ENCODE measurements around the gene RIC1.
"Not testable (repeated sequence)": the region's sequence is repeated elsewhere in the genome, so short reads cannot be mapped to it uniquely, and the experiment has no call there.

Gene RIC1

DNA sequence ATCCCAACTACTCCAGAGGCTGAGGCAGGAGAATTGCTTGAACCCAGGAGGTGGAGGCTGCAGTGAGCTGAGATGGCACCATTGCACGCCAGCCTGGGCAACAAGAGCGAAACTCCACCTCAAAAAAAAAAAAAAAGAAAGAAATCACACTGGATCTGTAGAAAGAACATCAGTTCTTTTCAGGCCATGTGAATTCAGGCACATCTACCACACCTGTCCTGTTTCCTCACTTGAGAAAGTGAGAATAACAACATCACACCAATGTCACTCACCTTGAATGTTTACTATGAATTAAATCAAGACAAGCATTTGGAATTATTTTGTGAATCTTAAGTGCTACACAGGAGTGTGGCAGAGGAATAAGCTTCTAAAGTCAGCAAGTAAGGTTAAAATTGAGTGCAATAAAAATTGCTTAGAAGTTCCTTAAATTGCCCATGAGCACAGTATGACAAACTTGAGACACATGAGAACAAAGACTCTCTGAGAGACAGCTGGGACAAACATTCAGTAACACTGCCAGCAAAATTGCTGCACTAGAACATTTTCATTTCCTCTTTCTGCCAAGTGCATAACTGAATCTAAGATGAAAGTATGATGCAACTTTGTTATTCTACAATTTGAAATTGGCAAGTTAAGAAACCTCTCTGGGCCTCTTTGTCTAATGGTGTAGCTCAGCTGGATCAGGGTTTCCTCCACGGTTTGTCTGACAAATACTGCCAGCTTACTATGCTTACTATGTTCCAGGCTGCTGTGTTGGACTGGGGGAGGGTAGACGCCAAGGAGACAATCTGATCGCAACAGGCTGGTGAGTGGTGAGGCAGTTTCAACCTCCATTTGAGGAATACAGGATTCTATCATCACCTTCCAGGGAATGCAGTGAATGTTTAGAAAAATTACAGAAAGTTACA lies 1.9 kb upstream of the RIC1 start:
- no peak for DNase-seq

DNA sequence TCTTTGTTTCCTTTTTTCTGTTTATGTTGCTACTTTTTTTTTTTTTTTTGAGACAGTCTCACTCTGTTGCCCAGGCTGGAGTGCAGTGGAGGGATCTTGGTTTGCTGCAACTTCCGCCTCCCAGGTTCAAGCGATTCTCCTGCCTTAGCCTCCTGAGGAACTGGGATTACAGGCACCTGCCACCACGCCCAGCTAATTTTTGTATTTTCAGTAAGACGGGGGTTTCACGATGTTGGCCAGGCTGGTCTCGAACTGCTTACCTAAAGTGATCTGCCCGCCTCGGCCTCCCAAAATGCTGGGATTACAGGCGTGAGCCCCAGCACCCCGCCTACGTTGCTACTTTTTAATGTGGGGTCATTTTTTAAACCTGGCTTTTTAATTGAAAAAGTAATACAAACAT lies 1.2 kb upstream of the RIC1 start:
- not testable (repeated sequence) for DNase-seq

DNA sequence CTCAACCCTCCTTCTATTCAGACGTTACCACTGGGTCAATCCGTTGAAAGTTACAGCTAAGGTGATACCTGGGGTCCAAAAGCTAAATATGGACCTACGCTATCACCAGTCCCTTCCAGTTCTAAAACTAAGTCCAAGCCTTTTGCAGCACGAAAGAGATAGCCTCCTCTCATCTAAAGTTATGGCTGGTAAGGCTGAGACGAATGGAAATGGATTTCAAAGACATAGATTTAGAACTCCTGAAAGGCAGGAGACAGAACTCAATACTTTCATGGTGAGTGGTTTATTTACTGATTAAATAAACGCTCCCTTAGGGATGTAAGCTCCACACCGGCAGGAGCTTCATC lies 751 bp upstream of the RIC1 start:
- no peak for DNase-seq

DNA sequence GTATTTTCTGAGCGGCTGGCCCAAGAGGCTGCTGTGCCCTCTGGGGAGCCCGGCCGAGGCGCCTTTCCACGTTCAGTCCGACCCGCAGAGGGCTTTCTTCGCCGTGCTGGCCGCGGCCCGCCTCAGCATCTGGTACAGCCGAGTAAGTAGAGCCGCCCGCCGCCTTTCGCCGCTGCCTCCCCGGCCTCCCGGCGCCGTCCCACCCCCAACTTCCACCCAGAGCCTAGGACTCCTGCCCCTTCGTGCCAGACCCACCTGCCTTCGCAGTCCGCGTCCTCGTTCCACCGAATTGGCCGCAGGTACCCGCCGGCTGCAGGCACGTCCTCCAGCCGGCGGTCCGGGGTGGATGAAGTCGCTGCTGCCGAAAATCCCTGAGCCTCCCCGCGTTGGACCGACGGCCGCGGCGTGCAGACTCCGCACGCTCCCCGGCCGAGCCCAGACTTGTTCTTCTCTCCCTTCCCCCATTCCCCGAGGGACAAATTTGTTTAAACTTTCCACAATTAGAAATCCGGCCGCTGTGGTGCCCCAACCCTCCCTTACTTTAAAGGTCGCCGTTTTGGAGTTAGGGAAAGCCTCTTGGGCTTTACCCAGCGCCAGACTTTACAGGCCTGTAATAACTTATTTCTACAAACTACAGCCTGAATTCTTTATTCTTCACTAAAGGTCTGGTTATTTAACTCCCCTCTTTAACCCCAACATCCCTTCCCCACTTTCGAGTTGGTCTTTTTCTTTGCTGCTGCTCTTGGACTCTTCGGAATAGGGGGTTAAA lies 589 bp downstream of the RIC1 start:
- DNase-seq: no peak

DNA sequence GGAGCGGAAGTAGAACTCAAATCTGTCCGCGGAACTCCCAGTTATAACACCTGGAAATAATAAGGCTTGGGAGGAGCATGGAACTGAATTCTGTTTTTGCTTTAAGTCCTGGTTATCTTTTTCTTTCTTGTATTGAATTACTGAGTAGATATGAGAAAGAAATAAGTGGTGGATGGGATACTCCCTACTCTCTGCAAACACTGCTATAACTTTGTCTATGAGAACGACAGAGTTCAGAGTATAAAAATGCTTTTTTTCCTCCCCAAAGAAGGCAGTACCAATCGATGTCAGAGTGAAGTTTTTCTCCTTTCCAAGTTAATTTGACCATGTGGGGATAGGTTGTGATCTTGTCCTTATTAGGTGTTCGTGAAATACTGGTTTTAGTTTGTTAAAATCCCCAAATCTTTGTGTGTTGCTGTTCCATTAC lies 1.2 kb downstream of the RIC1 start:
- no peak for DNase-seq

DNA sequence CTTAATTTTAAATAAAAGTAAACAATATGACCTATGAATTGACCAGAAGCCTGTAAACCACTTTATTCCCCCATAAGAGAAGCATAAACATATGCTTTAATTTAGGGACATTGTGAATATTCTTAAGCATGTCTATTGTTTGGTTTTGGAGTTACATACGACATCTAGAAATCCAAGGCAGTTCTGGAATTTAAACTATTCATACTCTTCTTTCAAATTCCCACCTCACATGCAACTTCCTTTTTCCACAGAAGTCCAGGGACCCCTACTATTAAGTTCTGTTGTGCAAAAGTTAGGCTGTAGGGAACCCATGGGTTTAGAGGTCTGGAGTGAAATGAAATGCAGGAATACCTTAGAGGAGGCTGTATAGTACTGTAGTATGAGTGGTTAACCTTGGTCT lies 2.1 kb downstream of the RIC1 start:
- DNase-seq: no peak

DNA sequence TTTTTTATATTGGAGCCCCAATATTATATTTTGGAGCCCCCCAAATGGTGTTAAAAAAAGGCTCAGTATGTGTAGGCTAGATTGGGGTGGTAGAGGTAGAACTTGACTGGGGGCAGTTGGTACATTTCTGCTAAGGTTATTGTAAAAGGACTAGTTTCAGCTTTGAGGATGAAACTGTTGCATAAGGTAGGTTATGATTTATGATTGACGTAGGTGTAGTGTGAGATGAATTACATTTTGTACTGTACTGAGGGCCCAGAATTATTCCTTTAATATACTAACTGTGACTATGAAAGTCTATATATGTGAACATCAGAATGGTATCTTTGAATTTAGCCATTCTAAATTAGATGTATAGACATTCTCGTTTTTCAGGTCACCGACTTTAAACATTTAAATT lies 3.6 kb downstream of the RIC1 start:
- DNase-seq: no peak

DNA sequence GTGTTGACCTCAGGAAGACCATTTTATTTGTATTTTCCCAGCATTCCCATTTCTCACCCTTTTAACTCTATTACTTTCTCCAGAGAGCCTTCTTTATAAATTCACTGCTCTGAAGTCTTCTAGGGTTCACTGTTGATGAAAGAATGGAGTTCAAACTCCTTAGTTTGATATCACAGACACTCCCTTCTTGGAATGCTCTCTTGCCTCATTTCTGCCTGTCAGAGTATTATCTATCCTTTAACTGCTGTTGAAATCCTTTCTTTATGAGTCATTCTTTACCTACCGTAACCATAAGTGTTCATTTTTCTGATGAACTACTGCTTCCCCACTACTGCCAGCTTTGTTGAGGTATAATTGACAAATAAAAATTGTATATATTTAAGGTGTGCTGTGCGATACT lies 4.3 kb downstream of the RIC1 start:
- DNase-seq: no peak

DNA sequence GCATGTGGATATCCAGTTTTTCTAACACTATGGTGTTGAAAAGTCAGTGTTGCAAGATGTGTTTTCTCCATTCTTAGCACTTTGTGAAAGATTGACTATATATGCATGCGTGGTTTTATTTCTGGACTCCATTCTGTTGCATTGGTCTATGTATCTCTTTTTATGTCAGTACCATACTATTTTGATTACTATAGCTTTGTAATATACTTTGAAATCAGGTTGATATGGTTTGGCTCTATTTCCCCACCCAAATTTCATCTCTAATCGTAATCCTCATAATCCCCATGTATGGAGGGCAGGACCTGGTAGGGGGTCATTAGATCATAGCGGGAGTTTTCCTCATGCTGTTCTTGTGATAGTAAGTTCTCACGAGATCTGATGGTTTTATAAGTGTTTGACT lies 6.5 kb downstream of the RIC1 start:
- DNase-seq: no peak

DNA sequence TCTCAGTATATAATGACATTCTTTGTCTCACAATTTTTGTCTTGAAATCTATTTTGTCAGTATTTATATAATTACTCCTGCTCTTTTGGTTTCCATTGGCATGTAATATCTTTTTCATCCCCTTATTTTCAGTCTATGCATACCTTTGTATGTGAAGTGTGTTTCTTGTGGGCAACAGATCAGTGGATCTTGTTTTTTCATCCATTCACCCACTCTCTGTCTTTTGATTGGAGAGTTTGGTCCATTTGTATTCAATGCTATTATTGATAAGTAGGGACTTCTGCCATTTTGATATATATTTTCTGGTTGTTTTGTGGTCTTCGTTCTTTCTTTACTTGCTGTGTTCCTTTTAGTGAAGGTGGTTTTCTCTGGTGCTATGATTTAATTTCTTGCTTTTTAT lies 10.9 kb downstream of the RIC1 start:
- DNase-seq: no peak

DNA sequence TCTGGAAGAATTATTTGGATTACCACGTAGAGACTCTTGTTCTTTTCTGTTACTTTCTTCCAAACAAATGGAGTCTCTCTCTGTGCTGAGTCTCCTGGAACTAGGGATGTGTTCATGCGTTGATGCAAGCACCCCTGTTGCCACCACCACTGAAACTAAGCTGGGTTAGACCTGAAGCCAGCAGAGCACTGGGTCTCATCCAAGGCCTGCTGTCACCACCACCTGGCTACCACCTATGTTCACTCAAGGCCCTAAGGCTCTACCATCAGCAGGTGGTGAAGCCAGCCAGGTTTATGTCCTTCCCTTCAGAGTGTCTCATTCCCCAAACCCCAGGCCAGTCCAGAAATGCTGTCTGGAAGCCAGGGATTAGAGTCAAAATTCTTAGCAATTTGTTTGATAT lies 13.3 kb downstream of the RIC1 start:
- no peak for DNase-seq

DNA sequence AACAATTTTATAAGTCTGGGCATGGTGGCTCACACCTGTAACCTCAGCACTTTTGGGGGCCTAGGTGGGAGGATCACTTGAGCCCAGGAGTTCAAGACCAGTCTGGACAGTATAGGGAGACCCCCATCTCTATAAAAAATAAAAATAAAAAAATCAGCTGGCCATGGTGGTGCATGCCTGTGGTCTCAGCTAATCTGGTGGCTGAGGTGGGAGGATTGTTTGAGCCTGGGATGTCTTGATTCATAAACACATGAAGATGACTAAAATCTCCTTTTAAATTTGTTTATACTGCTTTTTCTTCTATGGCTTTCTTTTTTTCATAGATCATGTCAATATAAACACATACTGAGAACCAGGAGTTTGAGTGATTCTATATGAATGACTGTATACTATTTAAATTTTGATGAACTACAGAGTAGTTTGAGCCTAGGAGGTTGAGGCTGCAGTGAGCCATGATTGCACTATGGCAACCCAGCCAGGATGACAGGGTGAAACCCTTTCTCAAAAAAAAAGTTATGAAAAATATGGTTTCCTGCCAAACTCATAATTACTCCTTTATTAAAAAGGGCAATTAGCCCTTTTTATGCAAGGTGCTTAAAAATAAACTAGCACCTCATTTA lies 14.2 kb downstream of the RIC1 start:
- DNase-seq: no peak

DNA sequence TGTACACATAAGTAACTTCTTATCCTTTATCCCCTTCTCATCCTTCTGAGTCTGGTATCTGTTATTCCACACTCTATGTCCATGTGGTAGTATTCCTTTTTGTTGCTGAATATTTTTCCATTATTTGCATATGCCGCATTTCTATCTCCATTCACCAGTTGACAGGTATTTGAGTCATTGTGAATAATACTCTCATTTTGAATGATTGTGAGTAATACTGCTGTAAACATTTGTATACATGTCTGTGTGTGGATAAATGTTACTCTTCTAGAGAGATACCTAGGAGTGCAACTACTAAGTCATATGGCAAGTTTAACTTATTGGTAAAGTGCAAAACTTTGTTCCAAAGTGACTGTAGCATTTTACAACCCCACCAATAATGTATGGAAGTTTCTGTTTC lies 15.6 kb downstream of the RIC1 start:
- DNase-seq: no peak

DNA sequence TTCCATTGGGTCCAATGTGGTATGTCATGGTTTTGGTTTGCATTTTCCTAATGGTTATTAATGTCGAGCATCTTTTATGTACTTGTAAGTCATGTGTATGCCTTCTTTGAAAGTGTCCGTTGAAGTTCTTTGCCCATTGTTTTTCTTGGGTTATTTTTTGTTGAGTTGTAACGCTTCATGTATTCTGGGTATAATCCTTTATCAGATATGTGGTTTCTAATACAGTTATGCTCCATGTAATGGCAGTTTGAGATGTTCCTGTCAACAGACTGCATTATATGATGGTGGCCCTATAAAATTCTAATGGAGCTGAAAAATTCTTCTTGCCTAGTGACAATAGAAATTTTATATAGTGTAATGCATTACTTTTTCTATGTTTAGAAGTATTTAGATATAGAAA lies 17.2 kb downstream of the RIC1 start:
- DNase-seq: no peak

DNA sequence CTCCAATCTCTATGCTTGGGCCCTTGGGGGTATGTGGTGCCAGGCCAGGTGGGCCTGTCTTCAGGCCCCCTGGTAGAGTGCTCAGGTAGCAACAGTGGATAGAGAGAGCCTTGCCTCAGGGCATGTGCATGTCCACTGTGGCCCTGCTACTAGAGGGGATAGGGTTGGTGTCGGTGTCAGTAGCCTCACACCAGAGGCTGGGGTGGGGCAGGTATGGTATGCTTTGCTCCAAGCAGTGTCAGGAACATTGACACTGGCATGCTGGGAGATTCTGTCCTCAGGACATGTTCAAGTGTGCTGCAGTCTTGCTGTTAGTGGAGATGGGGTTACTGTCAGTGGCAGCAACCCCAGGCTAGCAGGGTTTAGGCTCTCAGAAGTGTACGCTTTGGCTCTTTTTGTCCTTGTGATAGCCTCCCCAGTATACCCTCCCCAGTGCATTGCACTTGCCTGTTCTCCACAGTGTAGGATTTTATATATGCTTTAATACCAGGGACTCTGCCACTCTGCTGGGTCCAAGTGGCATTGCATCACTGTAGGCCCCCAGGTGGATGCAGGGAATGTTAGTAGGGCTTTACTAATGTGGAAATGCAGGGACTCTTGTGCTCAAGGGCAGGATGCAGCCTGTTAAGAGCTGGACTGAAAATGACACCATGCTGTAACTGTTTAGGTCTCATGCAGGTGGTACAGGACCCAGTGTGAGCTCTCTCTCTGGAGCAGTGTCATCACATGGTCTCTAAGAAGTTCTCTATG lies 21.6 kb downstream of the RIC1 start:
- no peak for DNase-seq

DNA sequence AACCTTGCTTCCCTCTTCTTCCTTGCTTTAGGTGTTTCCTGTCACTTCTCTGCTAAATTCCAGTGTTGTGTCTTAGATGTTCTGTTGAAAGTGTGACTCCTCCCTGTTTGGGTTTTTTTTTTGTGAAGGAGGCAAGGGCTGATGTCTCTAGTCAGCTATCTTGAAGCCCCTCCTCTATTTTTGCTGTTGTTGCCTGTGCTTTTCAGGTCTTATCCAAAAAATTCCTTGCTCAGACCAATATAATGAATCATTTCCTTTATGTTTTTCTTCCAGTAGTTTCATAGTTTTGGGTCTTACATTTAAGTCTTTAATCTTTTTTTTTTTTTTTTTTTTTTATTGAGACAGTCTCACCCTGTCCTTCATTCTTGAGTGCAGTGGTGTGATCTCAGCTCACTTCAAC lies 22.3 kb downstream of the RIC1 start:
- no peak for DNase-seq

DNA sequence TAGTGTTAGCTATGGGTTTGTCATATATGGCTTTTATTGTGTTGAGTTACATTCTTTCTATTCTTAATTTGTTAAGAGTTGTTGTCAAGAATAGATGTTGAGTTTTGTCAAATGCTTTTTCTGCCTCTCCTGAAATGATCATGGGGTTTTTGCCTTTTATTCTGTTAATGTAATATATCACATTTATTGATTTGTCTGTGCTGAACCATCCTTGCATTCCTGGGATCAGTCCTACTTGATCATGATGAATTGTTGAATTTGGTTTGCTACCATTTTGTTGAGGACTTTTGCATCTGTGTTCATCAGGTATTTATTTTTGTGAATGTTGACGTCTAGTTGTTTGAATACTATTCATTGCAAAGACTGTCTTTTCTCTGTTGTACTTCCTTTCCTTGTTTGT lies 23.9 kb downstream of the RIC1 start:
- no peak for DNase-seq

DNA sequence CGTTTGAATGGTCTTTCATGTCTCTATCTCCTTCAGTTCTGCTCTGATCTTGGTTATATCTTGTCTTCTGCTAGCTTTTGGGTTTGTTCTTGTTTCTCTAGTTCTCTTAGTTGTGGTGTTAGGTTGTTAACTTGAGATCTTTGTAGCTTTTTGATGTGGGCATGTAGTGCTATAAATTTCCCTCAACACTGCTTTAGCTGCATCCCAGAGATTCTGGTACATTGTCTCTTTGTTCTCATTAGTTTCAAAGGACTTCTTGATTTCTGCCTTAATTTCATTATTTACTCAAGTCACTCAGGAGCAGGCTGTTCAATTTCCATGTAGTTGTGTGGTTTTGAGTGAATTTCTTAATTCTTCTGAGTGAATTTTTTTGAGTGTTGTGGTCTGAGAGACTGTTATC lies 33.9 kb downstream of the RIC1 start:
- DNase-seq: not testable (repeated sequence)

DNA sequence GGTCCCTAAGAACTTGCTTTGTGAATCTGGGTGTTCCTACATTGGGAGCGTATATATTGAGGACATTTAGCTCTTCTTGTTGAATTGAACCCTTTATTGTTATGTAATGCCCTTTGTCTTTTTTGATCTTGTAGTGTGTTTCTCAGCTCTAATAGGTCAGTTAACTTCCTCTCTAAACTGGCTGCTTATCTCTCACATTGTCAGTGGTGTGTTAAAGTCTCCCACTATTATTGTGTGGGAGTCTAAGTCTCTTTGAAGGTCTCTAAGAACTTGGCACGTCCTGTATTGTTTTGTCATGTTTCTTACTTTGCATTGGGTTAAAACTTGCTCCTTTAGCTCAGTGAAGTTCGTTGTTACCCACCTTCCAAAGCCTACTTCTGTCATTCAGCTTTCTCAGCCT lies 36.2 kb downstream of the RIC1 start:
- DNase-seq: no peak

DNA sequence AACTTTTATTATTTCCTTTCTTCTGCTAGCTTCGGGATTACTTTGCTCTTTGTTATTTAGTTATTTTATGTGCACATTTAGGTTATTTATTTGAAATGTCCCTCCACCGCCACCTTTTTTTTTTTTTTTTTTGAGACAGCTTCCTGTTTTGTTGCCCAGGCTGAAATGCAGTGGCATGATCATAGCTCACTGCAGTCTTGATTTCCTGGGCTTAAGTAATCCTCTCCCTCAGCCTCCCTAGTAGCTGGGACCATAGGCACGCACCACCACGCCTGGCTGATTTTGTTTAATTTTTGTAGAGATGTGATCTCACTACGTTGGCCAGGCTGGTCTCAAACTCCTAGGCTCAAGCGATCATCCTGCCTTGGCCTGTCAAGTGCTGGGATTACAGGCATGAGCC lies 38.5 kb downstream of the RIC1 start:
- DNase-seq: no peak

DNA sequence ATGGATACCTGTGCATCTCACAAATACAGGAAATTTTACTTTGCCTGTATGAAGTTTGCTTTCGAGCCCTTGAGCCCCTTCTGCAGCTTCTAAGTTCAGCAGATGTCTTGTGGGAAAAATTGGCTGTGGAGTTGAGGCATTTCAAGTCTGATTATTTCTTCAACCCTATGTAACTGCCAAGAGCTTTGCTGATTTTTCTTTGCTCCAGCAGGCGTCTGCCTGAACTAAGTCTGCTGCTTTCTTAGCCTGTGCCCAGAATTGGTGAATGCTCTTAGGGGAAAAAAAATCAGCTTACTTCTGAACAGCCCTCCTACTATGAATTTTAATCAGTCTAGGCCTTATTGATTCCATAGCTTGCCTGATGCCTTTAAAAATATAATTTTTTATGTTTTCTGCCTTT lies 41.2 kb downstream of the RIC1 start:
- DNase-seq: no peak

DNA sequence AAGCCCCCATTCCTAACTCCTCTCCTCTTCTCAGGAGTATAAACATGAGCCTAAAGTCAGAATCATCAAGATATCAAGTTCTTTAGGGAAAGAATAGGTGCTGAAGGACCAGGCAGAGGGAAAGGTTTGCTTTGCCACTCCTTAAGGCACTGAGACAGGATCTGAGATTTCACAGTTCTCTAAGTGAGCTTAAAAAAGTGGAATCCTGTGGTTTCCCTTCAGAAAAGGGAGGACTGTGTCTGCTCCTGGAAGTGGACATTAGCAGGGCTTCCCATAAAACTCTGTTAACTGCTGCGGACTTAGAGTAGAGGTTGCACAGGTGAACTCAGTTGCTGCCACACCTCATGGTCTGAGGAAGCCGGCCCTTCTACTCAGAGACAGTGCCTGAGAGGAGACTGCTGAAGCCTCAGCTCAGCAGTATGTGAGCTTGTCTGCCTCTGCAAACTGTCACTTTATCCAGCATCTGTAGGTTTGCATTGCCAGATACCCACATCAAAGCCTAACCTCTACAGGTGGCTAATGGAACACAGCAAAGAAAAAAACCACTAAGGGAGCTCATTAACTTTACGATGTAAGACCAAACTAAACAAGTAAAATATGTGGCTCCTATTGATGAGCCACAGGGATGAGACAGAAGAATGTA lies 42.9 kb downstream of the RIC1 start:
- no peak for DNase-seq

DNA sequence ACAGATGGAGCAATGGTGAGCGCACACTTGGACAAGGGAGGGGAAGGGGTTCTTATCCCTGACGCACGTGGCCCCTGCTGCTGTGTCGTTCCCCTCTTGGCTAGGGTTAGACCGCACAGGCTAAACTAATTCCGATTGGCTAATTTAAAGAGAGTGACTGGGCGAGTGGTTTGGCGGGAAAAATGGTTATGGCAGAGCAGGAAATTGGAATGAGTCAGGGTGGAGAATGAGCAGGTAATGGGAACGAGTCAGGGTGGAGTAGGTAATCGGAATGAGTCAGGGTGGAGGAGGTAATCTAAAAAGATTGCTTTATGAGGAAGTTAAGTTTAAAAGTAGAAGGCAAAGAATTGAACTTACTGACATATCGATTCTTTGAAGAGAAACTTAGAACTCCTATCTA lies 46.1 kb downstream of the RIC1 start:
- DNase-seq: not testable (repeated sequence)
